GM19193 (cell line): ENCODE data around the gene RNF223.

Source experiments
- POLR2A ChIP-seq: IDR thresholded peaks from 4 replicates; pipeline ENCODE4 v1.6.1; 2011; ENCODE audit not compliant: insufficient read depth, insufficient read length; ENCODE audit errors: extremely low read depth

RNF223 gene

GRCh38 chr1:1115136-1115785, 41.2 kb upstream of the RNF223 start:
- no peak for TF ChIP-seq POLR2A

- TF ChIP-seq POLR2A: no peak
Measured at GRCh38 chr1:1114431-1114830, 40.3 kb upstream of the RNF223 start.

GRCh38 chr1:1112237-1112985, 38.3 kb upstream of the RNF223 start:
- TF ChIP-seq POLR2A: no peak

GRCh38 chr1:1111516-1112236, 37.6 kb upstream of the RNF223 start:
- TF ChIP-seq POLR2A: no peak

GRCh38 chr1:1110561-1110971, 36.5 kb upstream of the RNF223 start:
- TF ChIP-seq POLR2A: no peak

- TF ChIP-seq POLR2A: no peak
Measured at GRCh38 chr1:1109743-1110142, 35.6 kb upstream of the RNF223 start.

- no peak for TF ChIP-seq POLR2A
Measured at GRCh38 chr1:1106510-1107221, 32.6 kb upstream of the RNF223 start.

GRCh38 chr1:1101503-1101902, 27.4 kb upstream of the RNF223 start:
- no peak for TF ChIP-seq POLR2A

- TF ChIP-seq POLR2A: no peak
Measured at GRCh38 chr1:1100296-1100695, 26.2 kb upstream of the RNF223 start.

- TF ChIP-seq POLR2A: no peak
Measured at GRCh38 chr1:1099506-1100183, 25.5 kb upstream of the RNF223 start.

- no peak for TF ChIP-seq POLR2A
Measured at GRCh38 chr1:1098681-1099421, 24.7 kb upstream of the RNF223 start.

GRCh38 chr1:1094981-1095380, 20.9 kb upstream of the RNF223 start:
- TF ChIP-seq POLR2A: no peak

GRCh38 chr1:1093610-1093943, 19.5 kb upstream of the RNF223 start:
- no peak for TF ChIP-seq POLR2A

GRCh38 chr1:1092894-1093609, 18.9 kb upstream of the RNF223 start:
- no peak for TF ChIP-seq POLR2A

GRCh38 chr1:1092149-1092855, 18.2 kb upstream of the RNF223 start:
- TF ChIP-seq POLR2A: no peak
